SK-N-SH (cell line): ENCODE data around the gene CREB5. TPM values are rescaled to one million over a fixed set of nuclear protein-coding genes. Genes with fewer than 3 reads are reported as not detected.

Experiments
- CTCF ChIA-PET: fragments of 300-600, 350-600 bp; formaldehyde crosslinking; extraction: SDS; loops from one replicate; lab custom pipeline; 2021; lab: Yijun Ruan, JAX
- POLR2A ChIA-PET: fragments of 350-600 bp; sonication (Branson Sonifier 250); formaldehyde crosslinking; extraction: SDS; loops from one replicate; lab custom pipeline; 2020; ENCODE audit warnings: antibody characterized with exemption, inconsistent platforms; lab: Yijun Ruan, JAX
- DNase-seq: peaks from one replicate; pipeline ENCODE4 v3.0.0; 2012
- H2AFZ ChIP-seq: fragments of 200-600 bp; sonication (generic); 2 replicates; pipeline ENCODE4 v1.8.1; 2016; ENCODE audit warnings: antibody characterized with exemption, mild to moderate bottlenecking, low read depth
- H3F3A ChIP-seq: fragments of 200-600 bp; sonication (generic); replicated peaks from 2 replicates; pipeline ENCODE3; 2016; ENCODE audit warnings: antibody characterized with exemption, mild to moderate bottlenecking; ENCODE audit not compliant: insufficient read depth
- H3K27ac ChIP-seq, 2 experiments: fragments of 200-500 bp in 1 of 2; fragments of 200-600 bp in 1 of 2; sonication (Bioruptor generic) in 1 of 2; sonication (generic), shearing (Covaris generic) in 1 of 2; 2 replicates each; pipeline versions ENCODE4 v1.5.1 to v1.6.1; 2014 to 2016; ENCODE audit warnings: low read depth in 2 of 2, inconsistent platforms in 1 of 2, low read length in 1 of 2, mild to moderate bottlenecking in 1 of 2, mixed read lengths in 1 of 2
- H3K27me3 ChIP-seq: fragments of 200-600 bp; sonication (generic), shearing (Covaris generic); 2 replicates; pipeline ENCODE4 v1.6.1; 2016; ENCODE audit warnings: mixed run types; ENCODE audit not compliant: insufficient read depth
- H3K36me3 ChIP-seq, 2 experiments: fragments of 200-500 bp in 1 of 2; fragments of 200-600 bp in 1 of 2; sonication (Bioruptor generic) in 1 of 2; sonication (generic) in 1 of 2; replicated peaks in 1 of 2; 2 replicates each; pipeline versions ENCODE3 to v1.5.1; 2014 to 2016; ENCODE audit warnings: low read length in 1 of 2, mild to moderate bottlenecking in 1 of 2; ENCODE audit not compliant: insufficient read depth in 2 of 2, control insufficient read depth in 1 of 2
- H3K4me1 ChIP-seq, 2 experiments: fragments of 200-500 bp in 1 of 2; fragments of 200-600 bp in 1 of 2; sonication (Bioruptor generic) in 1 of 2; sonication (generic), shearing (Covaris generic) in 1 of 2; 2 replicates each; pipeline versions ENCODE4 v1.5.1 to v1.6.1; 2014 to 2016; ENCODE audit warnings: low read depth in 1 of 2, low read length in 1 of 2, mixed run types in 1 of 2; ENCODE audit not compliant: insufficient read depth in 2 of 2, control insufficient read depth in 1 of 2
- H3K4me2 ChIP-seq: fragments of 200-600 bp; sonication (generic), shearing (Covaris generic); 2 replicates; pipeline ENCODE4 v1.6.1; 2017; ENCODE audit warnings: mixed run types
- H3K4me3 ChIP-seq, 2 experiments: fragments of 200-500 bp in 1 of 2; fragments of 200-600 bp in 1 of 2; sonication (Bioruptor generic) in 1 of 2; sonication (generic), shearing (Covaris generic) in 1 of 2; 2 replicates each; pipeline versions ENCODE4 v1.5.1 to v1.8.1; 2014 to 2016; ENCODE audit warnings: low read depth in 2 of 2, inconsistent platforms in 1 of 2, low read length in 1 of 2, mild to moderate bottlenecking in 1 of 2, mixed read lengths in 1 of 2, moderate library complexity in 1 of 2
- H3K79me2 ChIP-seq: fragments of 200-600 bp; sonication (generic); 2 replicates; pipeline ENCODE4 v1.8.1; 2017; ENCODE audit warnings: mild to moderate bottlenecking; ENCODE audit not compliant: insufficient read depth
- H3K9ac ChIP-seq: fragments of 200-600 bp; sonication (generic); 2 replicates; pipeline ENCODE4 v1.6.1; 2017; ENCODE audit warnings: mixed run types
- H3K9me2 ChIP-seq: fragments of 200-600 bp; sonication (generic); 2 replicates; pipeline ENCODE4 v1.6.1; 2017; ENCODE audit warnings: mixed run types
- H3K9me3 ChIP-seq: fragments of 200-600 bp; sonication (generic); 2 replicates; pipeline ENCODE4 v1.6.1; 2017; ENCODE audit warnings: mixed run types, mild to moderate bottlenecking, moderate library complexity
- H4K20me1 ChIP-seq: fragments of 200-600 bp; sonication (generic); 2 replicates; pipeline ENCODE4 v1.6.1; 2017; ENCODE audit warnings: mild to moderate bottlenecking, mixed run types; ENCODE audit not compliant: insufficient read depth
- CHD2 ChIP-seq: fragments of 150-350 bp; IDR thresholded peaks from 2 replicates; pipeline ENCODE4 v1.6.1; 2018; ENCODE audit warnings: low read length; ENCODE audit not compliant: partially characterized antibody
- EZH2phosphoT487 ChIP-seq: fragments of 200-600 bp; sonication (generic); IDR thresholded peaks from 2 replicates; pipeline ENCODE4 v1.6.1; 2017; ENCODE audit warnings: low read depth, mixed run types, mild to moderate bottlenecking, antibody characterized with exemption, moderate library complexity, borderline replicate concordance
- FOXM1 ChIP-seq: IDR thresholded peaks from 2 replicates; pipeline ENCODE4 v1.4.0; 2012; ENCODE audit warnings: low read depth, mild to moderate bottlenecking
- REST ChIP-seq: IDR thresholded peaks from 2 replicates; pipeline ENCODE4 v1.6.1; 2012; ENCODE audit warnings: mild to moderate bottlenecking, low read depth, low read length, moderate library complexity
- RXRA ChIP-seq: IDR thresholded peaks from 2 replicates; pipeline ENCODE4 v1.4.0; 2012; ENCODE audit warnings: low read depth, mild to moderate bottlenecking, borderline replicate concordance
- SIN3A ChIP-seq: IDR thresholded peaks from 2 replicates; pipeline ENCODE4 v1.6.1; 2012; ENCODE audit warnings: low read depth, mild to moderate bottlenecking, low read length, moderate library complexity, borderline replicate concordance
- WGBS: methylation state at CpG from one replicate; pipeline ENCODE4 v1.1.6; 2017; ENCODE audit warnings: low lambda C conversion rate; 5-methylcytosine and 5-hydroxymethylcytosine counted together
- polyA plus RNA-seq, 3 experiments: library from polyadenylated mRNA; depleted of rRNA; stranded (reverse); fragments of >200 nt; gene quantifications; 2 replicates each; pipeline ENCODE4 v1.2.3, GENCODE V29; 2012

CREB5 gene
- polyA plus RNA-seq, 1 of the 3 experiments (the other 2 are of a cell fraction) = 19.3 TPM

- Histone ChIP-seq H3K4me3 (no peak overlapping the region), H3K4me2 (no peak overlapping the region), H3K36me3 (no peaks in the 10 kb centered on the region), H4K20me1 (no peaks in the 10 kb centered on the region), H3K9ac (no peak overlapping the region), H3K9me2 (no peaks in the 10 kb centered on the region), H3F3A (no peaks in the 10 kb centered on the region), H3K9me3 (no peaks in the 10 kb centered on the region), H3K4me1 (no peaks in the 10 kb centered on the region; a peak in 1 of 4 replicates), H3K79me2 (no peaks in the 10 kb centered on the region), H3K27me3 (no peaks in the 10 kb centered on the region), H3K27ac (no peak overlapping the region), H2AFZ (no peak overlapping the region)
- CTCF ChIA-PET = interaction anchor here (0.5 to 0.6 kb wide), 2 partner anchors 482 to 1349 kb away, joined by 3 to 4 read pairs; no protein-coding TSS in a partner anchor
- 63% methylated on average over 9 of the region's 9 CpGs for WGBS
- DNase-seq = no peak
- POLR2A ChIA-PET = no interaction called here
- TF ChIP-seq RXRA (no peak), EZH2phosphoT487 (no peak), REST (no peak), FOXM1 (no peak), CHD2 (no peak)
Observed at GRCh38 chr7:28512668-28513440, 100.5 kb downstream of the CREB5 start.

DNA sequence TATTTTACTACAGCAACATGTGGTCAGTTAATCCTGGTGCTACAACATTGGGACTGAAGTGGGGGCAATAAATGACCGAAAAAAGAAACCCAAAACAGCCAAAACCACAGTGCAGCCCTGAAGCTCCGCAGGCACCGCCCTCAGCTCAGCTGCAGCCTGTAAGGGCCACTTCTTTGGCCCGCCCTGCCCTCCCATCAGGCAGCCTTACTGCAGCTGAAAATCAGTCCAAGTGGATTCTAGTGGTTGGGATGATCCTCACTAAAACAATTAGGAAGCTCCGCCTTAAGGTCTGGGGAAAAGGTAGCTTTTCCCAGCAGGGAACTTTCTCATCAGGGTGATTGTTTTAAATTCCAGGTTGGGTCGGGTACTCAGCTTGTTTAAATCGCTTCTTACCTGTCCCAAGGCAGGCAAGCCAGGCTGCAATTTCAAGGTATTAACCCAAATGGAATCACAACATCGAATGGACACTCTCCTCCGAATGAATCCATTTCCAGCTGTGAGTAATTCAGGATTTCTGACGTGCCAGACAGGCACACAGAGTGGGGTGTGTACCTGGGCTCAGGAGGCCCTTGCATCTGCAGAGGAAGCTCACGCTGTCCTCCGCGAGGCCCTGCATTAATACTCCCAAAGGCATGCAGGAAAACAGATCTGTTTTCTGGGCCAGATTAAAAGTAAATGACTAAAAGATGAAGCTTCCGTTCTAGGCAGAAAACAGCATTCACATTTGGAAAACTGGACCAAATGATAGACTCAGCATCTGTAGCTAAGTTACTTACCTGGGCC lies 104.3 kb downstream of the CREB5 start:
- TF ChIP-seq EZH2phosphoT487 (no peak), SIN3A (no peak)
- TF ChIP-seq, all 33 proteins: peak for 0
- H3K79me2 ChIP-seq = no peaks in the 10 kb centered on the region
- no peak overlapping the region for H2AFZ ChIP-seq
- H3K36me3 ChIP-seq = no peaks in the 10 kb centered on the region
- H3F3A ChIP-seq = no peaks in the 10 kb centered on the region
- ChIA-PET POLR2A (no interaction called here), CTCF (interaction anchor here (0.9 to 1.6 kb wide), 5 partner anchors 9 to 345 kb away, joined by 3 to 5 read pairs (median 4); no protein-coding TSS in a partner anchor)
- no peaks in the 10 kb centered on the region for H3K27me3 ChIP-seq
- peaks cover 0 to 16% of the 10 kb centered on the region in 2 experiments; a peak in 2 of 4 replicates for H3K4me1 ChIP-seq
- no peaks in the 10 kb centered on the region for H4K20me1 ChIP-seq
- H3K9ac ChIP-seq = no peak overlapping the region
- H3K4me2 ChIP-seq = no peak overlapping the region
- no peak for DNase-seq
- no peak overlapping the region for H3K4me3 ChIP-seq
- H3K9me3 ChIP-seq = no peaks in the 10 kb centered on the region
- no peaks in the 10 kb centered on the region for H3K9me2 ChIP-seq
- WGBS = 55% methylated on average over 14 of the region's 14 CpGs
- H3K27ac ChIP-seq = no peak overlapping the region
